K562 treated with DMSO at 1 percent for 12 hours (cell line): ENCODE measurements around the gene SNRPE. TPM values are rescaled to one million over a fixed set of nuclear protein-coding genes. Genes with fewer than 3 reads are reported as not detected.

ENCODE experiments used
- total RNA-seq: library from RNA; unstranded; fragments of 300-600 nt; gene quantifications from 2 replicates; pipeline ENCODE4 v1.2.3, GENCODE V29; 2022; ENCODE audit not compliant: insufficient read depth

SNRPE gene
- total RNA-seq, result 127 and 189 TPM in 2 replicates

DNA sequence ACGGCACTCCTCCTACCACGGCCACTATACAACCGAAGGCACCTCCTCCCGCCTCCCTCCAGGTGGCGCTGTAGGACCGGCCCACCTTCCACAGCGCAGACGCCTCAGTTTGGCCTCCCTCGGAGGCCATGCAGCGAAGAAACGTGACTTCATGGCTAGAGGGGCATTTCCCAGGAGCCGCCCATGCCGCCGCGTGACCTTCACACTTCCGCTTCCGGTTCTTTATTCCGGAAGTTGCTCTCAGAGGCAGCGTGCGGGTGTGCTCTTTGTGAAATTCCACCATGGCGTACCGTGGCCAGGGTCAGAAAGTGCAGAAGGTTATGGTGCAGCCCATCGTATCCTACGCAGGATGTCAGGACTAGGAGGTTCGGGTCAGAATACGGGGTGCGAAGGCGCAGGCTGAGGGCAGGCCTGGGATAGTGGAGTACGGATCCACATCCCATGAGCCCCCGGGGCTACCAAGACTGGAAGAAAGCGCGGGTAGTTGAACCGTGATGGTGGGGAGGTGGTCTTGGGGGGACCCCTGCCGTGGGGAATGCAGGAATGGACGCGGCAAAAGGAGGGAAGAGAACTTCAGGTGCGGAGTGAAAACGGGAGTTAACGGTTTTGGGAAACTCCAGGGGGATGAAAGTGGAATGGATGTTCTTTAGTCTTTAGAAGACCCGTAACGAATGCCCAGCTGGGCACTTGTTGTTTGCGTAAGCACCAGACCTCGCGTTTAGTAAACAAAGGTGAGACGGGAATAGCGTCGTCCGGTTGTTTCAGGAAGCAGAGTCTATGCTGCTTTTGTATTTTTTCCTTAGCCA lies at the start of gene SNRPE:
TSS of gene SNRPE (plus strand) at position 221 of the 806 bp plus-strand sequence. CDS start at position 282, 61 bp downstream.

Other genes with a start within 250 kb of the SNRPE start
- gene ATP2B4, start 234.8 kb upstream of the SNRPE start, total RNA-seq, result 6.0 and 24.6 TPM in 2 replicates
- gene LAX1, start 96.4 kb upstream of the SNRPE start, total RNA-seq, result not detected in 2 replicates
- gene ZBED6, start 66.0 kb upstream of the SNRPE start, total RNA-seq, result 0.27 and 4.8 TPM in 2 replicates
- 34.7 and 105 TPM in 2 replicates for gene ZC3H11A, start 66.0 kb upstream of the SNRPE start, total RNA-seq
- 0.56 TPM in 1 of 2 replicates, not detected in the other for gene SOX13, start 211.5 kb downstream of the SNRPE start, total RNA-seq